Anterior cingulate cortex (tissue), 58 donors: ENCODE measurements around the gene CLIC5.

ENCODE experiments used
- DNase-seq, 58 donors: peaks; one replicate each; lab custom pipeline; 2025; lab: John Stamatoyannopoulos, UW

CLIC5 gene

GRCh38 chr6:46036911-46037310 is 21.3 kb upstream of the CLIC5 start:
- no peak for DNase-seq

DNA sequence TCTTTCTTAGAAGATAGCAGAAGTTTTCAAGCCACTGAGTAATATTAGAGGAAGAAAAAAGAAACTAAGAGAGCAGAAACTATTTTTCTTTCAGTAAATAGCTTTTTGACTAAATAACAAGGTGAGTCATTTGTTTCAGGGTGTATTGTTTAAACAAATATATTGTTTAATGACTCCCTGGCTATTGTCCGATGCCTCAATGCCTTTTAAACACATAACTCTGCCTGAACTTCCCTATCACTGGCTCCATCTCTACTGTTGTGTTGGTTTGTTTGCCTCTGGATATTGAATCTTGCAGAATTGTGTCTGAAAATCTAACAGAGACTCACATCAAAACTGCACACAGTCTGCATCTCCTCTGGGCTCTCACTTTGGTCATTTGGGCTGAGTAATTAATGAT is 19.6 kb upstream of the CLIC5 start:
- no peak for DNase-seq

- DNase-seq = peak in 2 of 58 donors; percentile 8 to 14
Observed at GRCh38 chr6:46032110-46032998, 16.7 kb upstream of the CLIC5 start.

DNA sequence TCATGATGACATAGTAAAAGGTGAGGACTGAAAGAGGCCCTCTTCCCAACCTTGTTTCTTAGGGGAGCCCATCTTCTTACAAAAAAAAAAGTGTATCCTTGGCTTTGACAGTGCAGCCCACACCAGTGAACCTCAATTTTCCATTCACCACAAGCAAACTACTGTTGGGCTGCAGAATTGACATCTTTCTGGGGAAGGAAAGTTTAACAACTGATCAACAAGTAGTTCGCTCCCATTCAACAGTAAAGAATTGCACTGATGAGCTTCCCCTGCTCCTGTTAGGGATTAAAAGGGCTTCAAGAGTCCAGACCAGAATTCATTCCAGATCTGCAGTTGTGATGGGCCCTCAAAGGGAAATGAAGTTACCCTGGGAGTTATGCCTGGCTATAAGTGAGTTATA is 13.9 kb upstream of the CLIC5 start:
- DNase-seq = no peak

DNA sequence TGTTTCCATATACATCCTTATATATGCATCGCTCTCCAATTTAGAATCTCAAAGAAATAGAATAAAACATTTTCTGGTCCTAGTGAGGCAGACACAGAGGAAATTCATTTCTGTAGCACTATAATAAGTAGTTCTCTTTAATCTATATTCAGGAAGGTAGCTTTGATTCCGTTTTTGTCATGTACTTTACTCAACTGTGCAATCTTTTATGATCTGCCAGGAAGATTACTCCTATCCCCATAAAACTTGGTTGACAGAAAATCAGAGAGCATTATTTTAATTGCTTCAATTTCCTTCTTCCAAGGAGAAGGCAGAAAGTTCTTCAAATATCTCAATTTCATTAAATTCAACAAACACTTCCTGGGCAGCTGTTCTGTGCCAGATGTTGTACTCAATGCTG is 10.6 kb upstream of the CLIC5 start:
- DNase-seq = no peak

DNA sequence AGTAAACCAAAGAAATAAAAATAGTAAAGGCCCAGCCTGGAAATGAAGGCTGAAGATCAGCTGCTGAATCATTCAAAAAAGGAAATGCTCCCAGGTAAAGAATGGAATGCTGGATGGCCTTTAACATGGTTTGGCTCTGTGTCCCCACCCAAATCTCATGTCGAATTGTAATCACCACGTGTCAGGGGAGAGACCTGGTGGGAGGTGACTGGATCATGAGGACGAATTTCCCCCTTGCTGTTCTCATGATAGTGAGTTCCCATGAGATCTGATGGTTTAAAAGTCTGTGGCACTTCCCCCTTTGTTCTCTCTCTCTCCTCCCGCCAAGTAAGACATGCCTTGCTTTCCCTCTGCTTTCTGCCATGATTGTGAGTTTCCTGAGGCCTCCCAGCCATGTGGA is 9.9 kb upstream of the CLIC5 start:
- no peak for DNase-seq

DNA sequence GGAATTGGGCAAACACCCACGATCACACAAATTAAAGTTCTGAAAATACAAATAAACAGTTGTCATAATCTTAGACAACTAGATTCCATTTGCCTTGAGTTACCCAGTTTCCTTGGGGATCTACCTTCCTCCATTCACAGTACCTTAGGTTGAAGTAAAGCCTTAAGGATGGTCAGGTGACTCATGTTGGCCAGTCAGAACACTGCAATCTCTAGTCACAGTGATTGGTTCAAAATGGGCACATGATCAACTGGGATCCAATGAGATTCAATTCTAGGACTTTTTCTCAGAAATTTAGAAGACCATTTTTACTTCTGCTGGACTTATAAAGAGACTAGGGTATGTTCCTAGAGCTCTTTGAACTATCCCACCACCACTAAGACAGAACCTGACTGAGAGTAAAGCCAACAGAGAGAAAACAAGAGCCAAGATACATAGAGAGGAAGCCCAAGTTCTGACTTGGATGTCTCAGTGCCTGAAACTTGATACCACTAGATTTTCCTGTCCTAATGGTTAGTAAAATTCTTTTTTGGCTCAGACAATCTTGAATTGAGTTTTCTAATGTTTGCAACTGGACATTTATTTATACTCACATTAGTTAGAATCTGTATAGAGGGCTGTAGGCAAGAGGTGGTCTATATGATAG is 8.6 kb upstream of the CLIC5 start:
- DNase-seq = no peak

DNA sequence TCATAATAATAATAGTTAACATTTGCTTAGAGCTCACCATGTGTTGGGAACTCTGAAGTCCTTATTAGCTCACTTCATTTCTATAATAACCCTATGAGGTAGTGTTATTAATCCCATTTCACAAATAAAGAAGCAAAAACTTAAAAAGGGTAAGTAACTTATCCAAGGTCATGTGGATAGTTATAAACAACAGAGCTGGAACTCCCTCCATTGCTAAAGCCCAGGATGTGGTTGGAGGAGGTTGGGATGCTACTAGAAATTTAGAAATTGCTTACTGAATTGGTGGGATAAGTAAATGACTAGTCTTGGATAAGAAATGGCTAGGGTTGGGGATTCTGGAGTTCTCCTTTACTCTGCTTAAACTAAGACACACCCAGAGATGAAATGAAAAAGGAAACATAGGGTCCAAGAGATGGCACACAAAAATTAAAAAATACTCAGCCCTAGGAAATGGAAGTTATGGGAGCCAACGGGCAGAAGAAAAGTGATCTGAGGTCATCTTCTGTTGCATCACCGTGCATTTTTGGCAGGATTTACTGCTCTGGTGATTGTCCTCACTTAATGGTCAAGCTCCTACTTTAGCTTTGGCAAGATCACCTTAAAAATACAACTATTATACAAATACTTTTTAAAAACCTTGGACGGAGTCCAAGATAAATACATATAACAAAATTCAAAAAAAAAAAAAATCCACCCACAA is 7.7 kb upstream of the CLIC5 start:
- no peak for DNase-seq

- DNase-seq = no peak
Observed at GRCh38 chr6:46022106-46022948, 6.7 kb upstream of the CLIC5 start.

- no peak for DNase-seq
Observed at GRCh38 chr6:46017726-46018125, 2.1 kb upstream of the CLIC5 start.

DNA sequence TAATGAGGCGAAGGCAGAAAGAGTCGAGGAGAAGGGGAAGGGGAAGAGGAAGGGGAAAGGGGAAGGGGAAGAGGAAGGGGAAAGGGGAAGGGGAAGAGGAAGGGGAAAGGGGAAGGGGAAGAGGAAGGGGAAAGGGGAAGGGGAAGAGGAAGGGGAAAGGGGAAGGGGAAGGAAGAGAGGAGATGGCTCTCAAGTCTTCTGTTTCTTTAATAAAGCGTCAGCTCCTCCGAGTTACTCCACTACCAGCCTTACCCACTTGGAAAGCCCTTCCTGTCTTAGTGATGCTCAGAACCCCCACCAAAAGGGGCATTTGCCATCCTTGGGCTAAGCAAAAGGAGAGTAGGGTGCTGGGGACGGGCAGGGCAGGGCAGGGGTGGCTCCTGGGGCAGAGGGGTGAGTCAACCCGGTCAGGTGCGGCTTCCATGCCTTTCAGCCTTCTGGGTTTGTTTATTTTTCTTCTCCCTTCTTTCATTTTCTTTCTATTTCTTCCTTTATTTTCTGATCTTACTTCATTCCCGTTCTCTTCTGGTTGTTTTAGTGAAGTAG is 476 bp upstream of the CLIC5 start:
- DNase-seq = no peak

- DNase-seq = peak in 4 of 58 donors; percentile 1 to 5 (median 4)
Observed at GRCh38 chr6:46014511-46015118, 1.0 kb downstream of the CLIC5 start.

- no peak for DNase-seq
Observed at GRCh38 chr6:46014046-46014445, 1.6 kb downstream of the CLIC5 start.

DNA sequence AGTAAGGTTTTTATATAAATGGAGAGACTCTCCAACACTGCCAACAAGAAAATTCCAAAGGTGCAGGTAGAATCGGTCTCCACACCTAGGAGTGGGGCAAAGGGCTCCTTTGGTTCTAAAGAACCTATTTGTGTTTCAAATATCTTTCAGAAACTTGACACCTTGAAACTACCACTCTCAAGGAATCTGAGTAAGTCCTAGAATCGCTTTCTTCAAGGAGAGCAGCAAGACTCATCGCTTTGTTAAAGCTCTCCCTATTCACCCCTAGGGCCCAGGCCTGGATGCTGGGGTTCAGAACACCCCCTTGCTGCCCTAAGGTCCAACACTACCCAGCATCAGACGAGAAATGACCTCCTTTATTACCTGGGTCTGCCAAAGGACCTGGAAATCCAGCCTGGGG is 2.0 kb downstream of the CLIC5 start:
- DNase-seq = no peak

DNA sequence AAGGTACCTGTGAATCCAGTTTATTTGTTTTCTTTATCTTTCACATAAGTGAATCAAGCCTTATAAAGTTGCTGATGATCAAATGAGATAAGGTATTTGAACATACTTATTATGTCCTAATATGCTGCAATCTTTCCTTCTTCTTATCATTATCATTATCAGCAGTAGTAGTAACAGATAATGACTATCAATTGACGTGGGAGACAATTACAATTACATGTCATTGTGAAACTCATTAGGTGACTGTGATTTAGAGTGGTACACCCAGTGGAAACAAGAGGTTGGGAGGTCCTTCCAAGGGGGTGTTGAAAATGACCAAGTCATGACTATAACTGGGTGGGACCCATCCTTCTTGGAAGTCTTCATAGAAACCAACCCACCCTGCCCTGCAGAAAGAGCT is 2.8 kb downstream of the CLIC5 start:
- no peak for DNase-seq

DNA sequence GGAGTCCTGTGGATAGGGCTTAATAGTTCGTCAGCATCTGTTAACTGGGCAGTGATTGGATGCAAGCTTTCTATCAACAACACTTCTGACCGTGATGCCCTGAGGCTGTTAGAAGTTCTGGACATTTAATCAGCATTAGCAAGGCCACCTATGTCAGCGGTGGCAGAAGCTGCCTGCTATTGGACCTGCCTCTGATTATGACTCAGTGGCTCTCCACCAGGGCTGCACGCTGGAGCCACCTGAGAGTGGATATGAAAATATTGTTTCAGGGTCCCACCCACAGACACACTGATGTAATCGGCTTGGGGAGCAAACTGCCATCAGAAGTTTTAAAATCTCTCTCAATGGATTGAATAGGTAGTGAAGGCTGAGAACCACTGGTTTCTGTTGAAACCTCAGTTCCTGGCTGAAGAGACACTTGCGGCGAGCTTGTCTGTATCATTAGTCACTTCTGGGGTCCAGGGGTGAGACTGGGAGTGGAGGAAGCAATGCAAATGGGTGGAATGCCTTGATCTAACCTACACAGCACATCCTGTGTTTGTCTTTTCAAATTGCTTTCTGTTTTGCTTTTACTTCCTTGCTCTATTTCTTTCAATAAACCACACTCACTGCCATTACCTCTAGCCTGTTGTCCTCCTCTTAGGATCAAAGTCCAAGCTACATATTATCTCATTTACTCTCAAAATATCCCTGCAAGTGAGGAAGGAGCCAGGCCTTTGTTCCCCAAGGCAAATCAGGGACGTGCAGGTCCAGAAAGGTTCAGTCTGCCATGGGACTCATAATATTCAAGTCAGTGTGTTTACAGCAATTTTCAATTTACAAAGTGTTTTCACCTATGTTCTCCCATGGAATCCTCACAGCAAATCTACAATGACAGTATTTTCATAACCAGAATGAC is 4.2 kb downstream of the CLIC5 start:
- DNase-seq = no peak

- no peak for DNase-seq
Observed at GRCh38 chr6:46010771-46011170, 4.9 kb downstream of the CLIC5 start.

DNA sequence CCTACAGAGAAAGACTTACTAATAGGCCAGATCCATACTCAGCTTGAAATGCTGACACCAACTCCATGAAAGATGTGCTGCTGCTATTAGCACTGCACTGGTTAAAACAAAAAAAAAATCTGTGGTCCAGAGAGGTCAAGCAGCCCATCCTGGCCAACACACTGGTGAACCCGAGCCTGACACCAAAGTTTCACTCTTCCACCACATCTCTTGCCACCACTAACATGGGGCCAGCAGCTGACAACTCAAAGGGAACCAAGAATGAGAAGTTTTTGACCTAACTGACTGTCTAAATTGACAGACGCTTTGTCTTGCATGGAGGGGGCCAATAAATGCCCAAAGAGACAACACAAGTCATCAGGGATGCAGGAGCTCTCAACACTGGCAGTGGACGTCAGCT is 5.4 kb downstream of the CLIC5 start:
- no peak for DNase-seq

- no peak for DNase-seq
Observed at GRCh38 chr6:46002264-46002663, 13.4 kb downstream of the CLIC5 start.
